ENCODE data around the gene ZNF160. TPM values are rescaled to one million over a fixed set of nuclear protein-coding genes. Genes with fewer than 3 reads are reported as not detected.
"Not testable (repeated sequence)": the region's sequence is repeated elsewhere in the genome, so short reads cannot be mapped to it uniquely, and the experiment has no call there.

Gene ZNF160
- total RNA-seq, 2 experiments from 2014 or later, result 42.1 to 45.5 TPM

- H3K27me3 Mint-ChIP-seq; H3K9me3 Mint-ChIP-seq; POLR2A ChIA-PET; H3K27ac Mint-ChIP-seq; intact Hi-C loops (cut with DNase I, micrococcal nuclease); H3K4me3 ChIP-seq (ENCODE audit: low read length); CTCF ChIA-PET; ATAC-seq (ENCODE audit: poor library complexity); DNase-seq; H3K27me3 ChIP-seq (ENCODE audit: control insufficient read depth in 1 of 2, insufficient read depth in 2 of 2, low read length in 2 of 2); H3K27ac ChIP-seq (ENCODE audit: low read depth in 1 of 2, low read length in 2 of 2): not testable (repeated sequence)
- Histone ChIP-seq H3K36me3 (ENCODE audit: insufficient read depth, low read length) (peaks cover 32% of the 10 kb centered on the region), H3K9me3 (ENCODE audit: control insufficient read depth in 1 of 2, insufficient read depth in 1 of 2, low read length in 2 of 2) (peaks cover 0 to 29% of the 10 kb centered on the region in 2 experiments), H3K4me1 (ENCODE audit: insufficient read depth, low read length) (peaks cover 12% of the 10 kb centered on the region)
- H3K36me3 Mint-ChIP-seq (ENCODE audit: low read depth), result peaks cover 74% of the 10 kb centered on the region
- peak overlapping the region; percentile 37 for H3K4me3 Mint-ChIP-seq
- peaks cover 42% of the 10 kb centered on the region for H3K4me1 Mint-ChIP-seq (ENCODE audit: low read depth)
Measured at GRCh38 chr19:53096982-53097690, 6.1 kb downstream of the ZNF160 start.

GRCh38 chr19:53096579-53096978, 6.6 kb downstream of the ZNF160 start:
- H3K27me3 ChIP-seq (ENCODE audit: control insufficient read depth in 1 of 2, insufficient read depth in 2 of 2, low read length in 2 of 2); ATAC-seq (ENCODE audit: poor library complexity); H3K27ac Mint-ChIP-seq; H3K27ac ChIP-seq (ENCODE audit: low read depth in 1 of 2, low read length in 2 of 2); H3K27me3 Mint-ChIP-seq; H3K4me1 ChIP-seq (ENCODE audit: insufficient read depth, low read length); intact Hi-C loops (cut with DNase I, micrococcal nuclease); H3K4me3 Mint-ChIP-seq; CTCF ChIA-PET; POLR2A ChIA-PET; H3K4me3 ChIP-seq (ENCODE audit: low read length); H3K9me3 Mint-ChIP-seq; DNase-seq: not testable (repeated sequence)
- peaks cover 37% of the 10 kb centered on the region for H3K4me1 Mint-ChIP-seq (ENCODE audit: low read depth)
- peaks cover 0 to 31% of the 10 kb centered on the region in 2 experiments for H3K9me3 ChIP-seq (ENCODE audit: control insufficient read depth in 1 of 2, insufficient read depth in 1 of 2, low read length in 2 of 2)
- peaks cover 33% of the 10 kb centered on the region for H3K36me3 ChIP-seq (ENCODE audit: insufficient read depth, low read length)
- H3K36me3 Mint-ChIP-seq (ENCODE audit: low read depth), result peaks cover 73% of the 10 kb centered on the region

GRCh38 chr19:53094754-53095575, 8.3 kb downstream of the ZNF160 start:
- Histone ChIP-seq H3K27me3 (ENCODE audit: control insufficient read depth in 1 of 2, insufficient read depth in 2 of 2, low read length in 2 of 2) (no peaks in the 10 kb centered on the region), H3K4me1 (ENCODE audit: insufficient read depth, low read length) (peaks cover 4% of the 10 kb centered on the region), H3K9me3 (ENCODE audit: control insufficient read depth in 1 of 2, insufficient read depth in 1 of 2, low read length in 2 of 2) (peaks cover 0 to 32% of the 10 kb centered on the region in 2 experiments), H3K36me3 (ENCODE audit: insufficient read depth, low read length) (peaks cover 48% of the 10 kb centered on the region), H3K4me3 (ENCODE audit: low read length) (no peak overlapping the region), H3K27ac (ENCODE audit: low read depth in 1 of 2, low read length in 2 of 2) (no peak overlapping the region)
- no peak for ATAC-seq (ENCODE audit: poor library complexity)
- Mint-ChIP-seq H3K27ac (no peak overlapping the region), H3K27me3 (no peaks in the 10 kb centered on the region), H3K9me3 (peaks cover 3% of the 10 kb centered on the region), H3K4me1 (ENCODE audit: low read depth) (peaks cover 31% of the 10 kb centered on the region), H3K4me3 (no peak overlapping the region), H3K36me3 (ENCODE audit: low read depth) (peaks cover 84% of the 10 kb centered on the region)
- CTCF ChIA-PET, result interaction anchor here (0.6 kb wide), 1 partner anchor 102 kb away, joined by 5 read pairs; no protein-coding TSS in a partner anchor
- intact Hi-C loops (cut with DNase I, micrococcal nuclease), result no loop called here
- DNase-seq, result no peak
- POLR2A ChIA-PET, result interaction anchor here (1.1 kb wide), 1 partner anchor 9 kb away, joined by 3 read pairs; no protein-coding TSS in a partner anchor
- no peak for TF ChIP-seq CTCF (IDR thresholded peaks at IDR 0.05)

GRCh38 chr19:53092723-53093122, 10.5 kb downstream of the ZNF160 start:
- H3K9me3 Mint-ChIP-seq, result no peaks in the 10 kb centered on the region
- peaks cover 2% of the 10 kb centered on the region for H3K4me1 ChIP-seq (ENCODE audit: insufficient read depth, low read length)
- H3K4me3 ChIP-seq (ENCODE audit: low read length), result no peak overlapping the region
- H3K27ac Mint-ChIP-seq, result no peak overlapping the region
- ChIA-PET CTCF (no interaction called here), POLR2A (no interaction called here)
- ATAC-seq (ENCODE audit: poor library complexity), result no peak
- H3K4me1 Mint-ChIP-seq (ENCODE audit: low read depth), result peaks cover 10% of the 10 kb centered on the region
- H3K4me3 Mint-ChIP-seq, result no peak overlapping the region
- H3K27me3 ChIP-seq (ENCODE audit: control insufficient read depth in 1 of 2, insufficient read depth in 2 of 2, low read length in 2 of 2), result no peaks in the 10 kb centered on the region
- H3K36me3 ChIP-seq (ENCODE audit: insufficient read depth, low read length), result peaks cover 53% of the 10 kb centered on the region
- no peaks in the 10 kb centered on the region for H3K27me3 Mint-ChIP-seq
- H3K9me3 ChIP-seq (ENCODE audit: control insufficient read depth in 1 of 2, insufficient read depth in 1 of 2, low read length in 2 of 2), result peaks cover 0 to 18% of the 10 kb centered on the region in 2 experiments
- intact Hi-C loops (cut with DNase I, micrococcal nuclease), result no loop called here
- no peak for DNase-seq
- no peak overlapping the region for H3K27ac ChIP-seq (ENCODE audit: low read depth in 1 of 2, low read length in 2 of 2)
- peaks cover 86% of the 10 kb centered on the region for H3K36me3 Mint-ChIP-seq (ENCODE audit: low read depth)
- no peak for TF ChIP-seq CTCF (IDR thresholded peaks at IDR 0.05)
